IMR-90 (cell line): ENCODE measurements around the gene SYNM. TPM values are rescaled to one million over a fixed set of nuclear protein-coding genes. Genes with fewer than 3 reads are reported as not detected.

Experiments
- ATAC-seq: fragments of 200-7000 bp; cut with Tn5 transposase; 2 replicates; pipeline ENCODE4 v1.9.1; 2020; ENCODE audit warnings: low read depth, mild to moderate bottlenecking, moderate library complexity
- BruUV-seq: library from RNA; stranded (reverse); fragments of 400-500 nt; replicated peaks from 2 replicates; lab custom pipeline; 2021; lab: Mats Ljungman, UMichigan
- CTCF ChIA-PET: fragments of 300-600 bp; formaldehyde crosslinking; extraction: SDS; loops from one replicate; lab custom pipeline; 2021; ENCODE audit warnings: antibody characterized with exemption; lab: Yijun Ruan, JAX
- POLR2A ChIA-PET: fragments of 300-600 bp; sonication (Branson Sonifier 250); formaldehyde crosslinking; loops from one replicate; lab custom pipeline; 2022; ENCODE audit warnings: antibody characterized with exemption; ENCODE audit not compliant: unreplicated experiment; lab: Charles Lee
- DNase-seq: peaks from one replicate; pipeline ENCODE4 v3.0.0; 2013
- H2AFZ ChIP-seq: replicated peaks from 2 replicates; pipeline ENCODE3; 2013; ENCODE audit warnings: low read length, mild to moderate bottlenecking; ENCODE audit not compliant: poor library complexity
- H2AK5ac ChIP-seq: 2 replicates; pipeline ENCODE4 v1.6.1; 2013; ENCODE audit warnings: low read depth, low read length, inconsistent platforms
- H2AK9ac ChIP-seq: replicated peaks from 2 replicates; pipeline ENCODE3; 2013; ENCODE audit warnings: mild to moderate bottlenecking, low read depth, low read length, moderate library complexity; ENCODE audit not compliant: poor library complexity
- H2BK120ac ChIP-seq: 2 replicates; pipeline ENCODE4 v1.6.1; 2013; ENCODE audit warnings: low read depth, low read length, inconsistent platforms
- H2BK15ac ChIP-seq: 3 replicates; pipeline ENCODE4 v1.6.1; 2013; ENCODE audit warnings: low read depth, low read length, inconsistent platforms
- H2BK20ac ChIP-seq: 2 replicates; pipeline ENCODE4 v1.6.1; 2013; ENCODE audit warnings: low read depth, mild to moderate bottlenecking, inconsistent platforms, low read length, moderate library complexity
- H2BK5ac ChIP-seq: 2 replicates; pipeline ENCODE4 v1.6.1; 2013; ENCODE audit warnings: mild to moderate bottlenecking, low read depth, low read length, inconsistent platforms; ENCODE audit not compliant: poor library complexity, severe bottlenecking
- H3K14ac ChIP-seq: replicated peaks from 2 replicates; pipeline ENCODE4 v1.6.1; 2013; ENCODE audit warnings: low read depth, low read length, inconsistent platforms
- H3K18ac ChIP-seq: 2 replicates; pipeline ENCODE4 v1.6.1; 2013; ENCODE audit warnings: low read depth, low read length, control low read depth
- H3K23ac ChIP-seq: 2 replicates; pipeline ENCODE4 v1.6.1; 2013; ENCODE audit warnings: low read depth, low read length, inconsistent platforms
- H3K27ac ChIP-seq: 2 replicates; pipeline ENCODE4 v1.5.1; 2013; ENCODE audit warnings: mild to moderate bottlenecking, control low read depth, low read length; ENCODE audit not compliant: insufficient read depth
- H3K27me3 ChIP-seq: 2 replicates; pipeline ENCODE4 v1.6.1; 2013; ENCODE audit warnings: low read length; ENCODE audit not compliant: control insufficient read depth, insufficient read depth
- H3K36me3 ChIP-seq: 2 replicates; pipeline ENCODE4 v1.6.1; 2013; ENCODE audit warnings: low read length, mixed read lengths; ENCODE audit not compliant: control insufficient read depth, insufficient read depth
- H3K4ac ChIP-seq: 2 replicates; pipeline ENCODE4 v1.6.1; 2013; ENCODE audit warnings: low read depth, low read length, inconsistent platforms
- H3K4me1 ChIP-seq: 2 replicates; pipeline ENCODE4 v1.6.1; 2013; ENCODE audit warnings: low read length, mixed read lengths; ENCODE audit not compliant: control insufficient read depth, insufficient read depth
- H3K4me2 ChIP-seq: 2 replicates; pipeline ENCODE4 v1.6.1; 2013; ENCODE audit warnings: low read depth, mild to moderate bottlenecking, control low read depth, low read length, moderate library complexity
- H3K4me3 ChIP-seq: 2 replicates; pipeline ENCODE4 v1.5.1; 2013; ENCODE audit warnings: low read depth, mild to moderate bottlenecking, control low read depth, low read length, moderate library complexity; ENCODE audit not compliant: insufficient read depth
- H3K56ac ChIP-seq: 2 replicates; pipeline ENCODE4 v1.6.1; 2013; ENCODE audit warnings: low read length, inconsistent platforms; ENCODE audit not compliant: insufficient read depth; ENCODE audit errors: extremely low read depth
- H3K79me1 ChIP-seq, 2 experiments: 2 replicates each; pipeline ENCODE4 v1.6.1; 2013; ENCODE audit warnings: low read length in 2 of 2, inconsistent platforms in 1 of 2, low read depth in 1 of 2
- H3K9ac ChIP-seq: 2 replicates; pipeline ENCODE4 v1.6.1; 2013; ENCODE audit warnings: low read depth, low read length, control low read depth
- H3K9me1 ChIP-seq: 2 replicates; pipeline ENCODE4 v1.6.1; 2013; ENCODE audit warnings: low read length, inconsistent platforms; ENCODE audit not compliant: insufficient read depth
- H3K9me3 ChIP-seq: 2 replicates; pipeline ENCODE4 v1.6.1; 2013; ENCODE audit warnings: low read length; ENCODE audit not compliant: control insufficient read depth, insufficient read depth
- H4K20me1 ChIP-seq: 2 replicates; pipeline ENCODE4 v1.6.1; 2013; ENCODE audit warnings: low read length, inconsistent platforms; ENCODE audit not compliant: insufficient read depth
- H4K5ac ChIP-seq: 2 replicates; pipeline ENCODE4 v1.6.1; 2013; ENCODE audit warnings: mild to moderate bottlenecking, low read depth, low read length, control low read depth
- H4K8ac ChIP-seq, 2 experiments: 2 replicates each; pipeline ENCODE4 v1.6.1; 2013; ENCODE audit warnings: low read depth in 2 of 2, low read length in 2 of 2, control low read depth in 1 of 2, inconsistent platforms in 1 of 2
- H4K91ac ChIP-seq: 2 replicates; pipeline ENCODE4 v1.6.1; 2013; ENCODE audit warnings: low read depth, low read length, inconsistent platforms; ENCODE audit not compliant: insufficient read depth
- BHLHE40 ChIP-seq: fragments of 150-350 bp; IDR thresholded peaks from 2 replicates; pipeline ENCODE4 v1.6.1; 2016; ENCODE audit warnings: mild to moderate bottlenecking, low read depth, low read length
- CEBPB ChIP-seq: IDR thresholded peaks from 2 replicates; pipeline ENCODE4 v1.6.1; 2012; ENCODE audit warnings: low read depth, low read length, improper control_type of control experiment
- FOS ChIP-seq: fragments of 150-350 bp; IDR thresholded peaks from 2 replicates; pipeline ENCODE4 v1.6.1; 2016; ENCODE audit warnings: low read depth, low read length
- MAFK ChIP-seq: IDR thresholded peaks from 2 replicates; pipeline ENCODE4 v1.6.1; 2012; ENCODE audit warnings: low read depth, low read length, improper control_type of control experiment
- MAZ ChIP-seq: IDR thresholded peaks from 2 replicates; pipeline ENCODE4 v1.6.1; 2012; ENCODE audit warnings: low read depth, mild to moderate bottlenecking, low read length, improper control_type of control experiment, moderate library complexity, borderline replicate concordance
- MXI1 ChIP-seq: IDR thresholded peaks from 2 replicates; pipeline ENCODE4 v1.6.1; 2012; ENCODE audit warnings: low read depth, mild to moderate bottlenecking, low read length, moderate library complexity, borderline replicate concordance
- NFE2L2 ChIP-seq: fragments of 150-350 bp; IDR thresholded peaks from 2 replicates; pipeline ENCODE4 v1.6.1; 2016; ENCODE audit warnings: low read depth, mild to moderate bottlenecking, low read length
- POLR2A ChIP-seq: IDR thresholded peaks from 2 replicates; pipeline ENCODE4 v1.6.1; 2012; ENCODE audit warnings: mild to moderate bottlenecking, low read depth, low read length
- RAD21 ChIP-seq: IDR thresholded peaks from 2 replicates; pipeline ENCODE4 v1.6.1; 2012; ENCODE audit warnings: low read length, improper control_type of control experiment
- RCOR1 ChIP-seq: IDR thresholded peaks from 2 replicates; pipeline ENCODE4 v1.6.1; 2012; ENCODE audit warnings: mild to moderate bottlenecking, low read length, improper control_type of control experiment; ENCODE audit not compliant: insufficient replicate concordance
- SMC3 ChIP-seq: fragments of 150-350 bp; IDR thresholded peaks from 2 replicates; pipeline ENCODE4 v1.6.1; 2016; ENCODE audit warnings: low read depth, mild to moderate bottlenecking, antibody characterized with exemption, low read length, moderate library complexity
- WGBS, 2 experiments: methylation state at CpG; one replicate each; pipeline versions ENCODE4 v1.1.5 to v1.1.7; 2013; ENCODE audit warnings: missing lambda C conversion rate in 2 of 2; ENCODE audit not compliant: insufficient read length in 1 of 2; ENCODE audit errors: extremely low coverage in 2 of 2; 5-methylcytosine and 5-hydroxymethylcytosine counted together
- dilution Hi-C: fragments of 300-500 bp; cut with HindIII; formaldehyde crosslinking; loops from one replicate; pipeline ENCODE4 v1.14.3; 2018; ENCODE audit warnings: low sequenced_read_pairs; ENCODE audit not compliant: unreplicated experiment
- in situ Hi-C: fragments of 300-500 bp; cut with MboI; formaldehyde crosslinking; loops from 3 replicates; pipeline ENCODE4 v1.14.3; 2019; ENCODE audit warnings: low sequenced_read_pairs, inconsistent platforms, mixed read lengths
- intact Hi-C: fragments of 100-400 bp; cut with micrococcal nuclease; formaldehyde crosslinking; loops from 2 replicates; pipeline ENCODE4 v1.10.0; 2022
- polyA plus RNA-seq, 3 experiments: library from polyadenylated mRNA; depleted of rRNA; stranded (reverse); fragments of >200 nt; gene quantifications; 2 replicates each; pipeline ENCODE4 v1.2.3, GENCODE V29; 2012; ENCODE audit warnings: low replicate concordance in 1 of 3
- total RNA-seq: library from RNA; depleted of rRNA; stranded (reverse); fragments of >200 nt; gene quantifications from 2 replicates; pipeline ENCODE4 v1.2.3, GENCODE V29; 2012

SYNM gene
- total and polyA plus RNA-seq, 2 of the 4 experiments (the other 2 are of a cell fraction) = 2.1 to 3.4 TPM

- H2BK5ac ChIP-seq = no peak overlapping the region
- H3K36me3 ChIP-seq = no peaks in the 10 kb centered on the region
- peaks cover 6% of the 10 kb centered on the region for H3K9me1 ChIP-seq
- dilution Hi-C loops = no loop called here
- POLR2A ChIA-PET = no interaction called here
- BruUV-seq = no TSS peak
- no peak overlapping the region for H3K4ac ChIP-seq
- TF ChIP-seq RAD21 = no peak
- no peak for TF ChIP-seq MAZ
- TF ChIP-seq BHLHE40 = no peak
- TF ChIP-seq SMC3 = no peak
- no peak for TF ChIP-seq MXI1
- TF ChIP-seq CEBPB = no peak
- TF ChIP-seq NFE2L2 = no peak
- no peak for TF ChIP-seq MAFK
- no peak for TF ChIP-seq POLR2A
- TF ChIP-seq FOS = no peak
- TF ChIP-seq RCOR1 = no peak
- no peak overlapping the region for H2AK5ac ChIP-seq
- no peaks in the 10 kb centered on the region; the same call in 1 of the 2 replicates for H3K27me3 ChIP-seq
- H3K56ac ChIP-seq = no peak overlapping the region
- H2BK20ac ChIP-seq = no peak overlapping the region
- H3K9ac ChIP-seq = no peak overlapping the region
- H2BK15ac ChIP-seq = no peak overlapping the region
- H2AFZ ChIP-seq = peak overlapping the region; percentile 14
- CTCF ChIA-PET = interaction anchor here (1.4 kb wide), 1 partner anchor 10 kb away, joined by 4 read pairs; no protein-coding TSS in a partner anchor
- H3K27ac ChIP-seq = no peak overlapping the region
- H4K91ac ChIP-seq = no peak overlapping the region
- H3K9me3 ChIP-seq = no peaks in the 10 kb centered on the region
- no peak overlapping the region for H3K18ac ChIP-seq
- H3K23ac ChIP-seq = no peak overlapping the region
- intact Hi-C loops = no loop called here
- 0 out of 2 replicates have a peak, but pooled peaks cover 2% of the 10 kb centered on the region for H3K4me1 ChIP-seq
- peak; percentile 31 for DNase-seq
- no peak overlapping the region for H3K14ac ChIP-seq
- no peak overlapping the region for H2BK120ac ChIP-seq
- no peaks in the 10 kb centered on the region for H4K20me1 ChIP-seq
- no peak for ATAC-seq
- H3K79me1 ChIP-seq = no peaks in the 10 kb centered on the region
- H4K8ac ChIP-seq = no peak overlapping the region
- H3K4me3 ChIP-seq = no peak overlapping the region
- in situ Hi-C loops = no loop called here
- WGBS, 2 experiments = no CpG with 5 or more reads among the region's 3 CpGs
- H3K4me2 ChIP-seq = no peak overlapping the region
- no peak overlapping the region for H4K5ac ChIP-seq
- no peak overlapping the region for H2AK9ac ChIP-seq
These were observed 14.7 kb upstream of the SYNM start for GRCh38 chr15:99090011-99090699.
